HG02840 (cell line): ENCODE measurements around the gene BTBD2.
"Not testable (repeated sequence)": the region's sequence is repeated elsewhere in the genome, so short reads cannot be mapped to it uniquely, and the experiment has no call there.

ENCODE experiments used
- ATAC-seq: cut with Tn5 transposase; IDR thresholded peaks from one replicate; pipeline ENCODE4 v1.9.1; 2021; ENCODE audit warnings: mild to moderate bottlenecking, moderate library complexity, moderate number of reproducible peaks; ENCODE audit not compliant: unreplicated experiment, low FRiP score

The BTBD2 gene

DNA sequence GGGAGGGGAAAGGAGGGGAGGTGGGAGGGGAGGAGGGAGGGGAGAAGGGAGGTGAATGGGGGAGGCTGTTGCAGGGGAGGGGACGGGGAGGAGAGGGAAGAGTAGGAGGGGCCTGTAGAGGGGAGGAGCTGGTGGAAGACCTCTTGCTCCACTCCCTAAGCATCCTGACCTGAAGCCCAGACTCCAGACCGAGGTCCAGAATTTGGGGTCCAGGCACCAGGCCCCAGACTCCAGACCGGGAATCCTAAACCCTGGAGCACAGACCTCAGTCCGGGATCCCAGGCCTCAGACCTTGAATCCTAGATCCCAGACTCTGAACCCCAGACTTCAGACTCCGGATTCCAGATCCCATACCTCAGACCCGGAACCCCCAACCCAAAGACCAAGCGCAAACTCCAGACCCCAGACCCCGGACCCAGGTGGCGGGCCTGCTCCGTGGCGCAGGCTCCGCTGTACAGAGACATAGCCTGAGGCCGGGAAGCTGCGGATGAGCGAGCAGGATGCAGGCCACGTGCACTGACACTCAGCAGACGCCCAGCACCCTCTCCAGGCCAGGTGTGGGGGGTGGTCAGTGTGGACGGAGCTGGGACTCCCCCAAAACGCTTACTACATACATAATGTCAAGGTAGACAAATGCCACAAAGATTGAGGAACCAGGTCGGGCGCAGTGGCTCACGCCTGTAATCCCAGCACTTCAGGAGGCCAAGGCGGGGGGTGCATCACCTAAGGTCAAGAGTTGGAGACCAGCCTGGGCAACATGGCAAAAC, 710 bp upstream of the BTBD2 start:
- no peak for ATAC-seq

- ATAC-seq = no peak
These were observed 545 bp downstream of the BTBD2 start for GRCh38 chr19:2014731-2015607.

GRCh38 chr19:2014131-2014571, 1.4 kb downstream of the BTBD2 start:
- no peak for ATAC-seq

DNA sequence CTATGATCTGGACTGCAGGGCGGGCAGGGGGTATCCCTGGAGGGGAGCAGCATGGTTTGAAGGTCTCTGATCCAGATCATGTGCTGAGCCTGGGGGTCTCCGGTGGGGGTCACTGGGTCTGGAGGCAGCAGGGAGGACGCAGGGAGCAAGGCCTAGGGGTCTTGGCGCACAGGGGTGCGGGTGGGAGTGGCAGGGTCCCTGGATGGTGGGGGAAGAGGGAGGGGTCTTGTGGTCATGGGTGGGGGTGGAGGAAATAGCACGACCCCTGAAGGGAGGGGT, 1.9 kb downstream of the BTBD2 start:
- ATAC-seq = no peak

DNA sequence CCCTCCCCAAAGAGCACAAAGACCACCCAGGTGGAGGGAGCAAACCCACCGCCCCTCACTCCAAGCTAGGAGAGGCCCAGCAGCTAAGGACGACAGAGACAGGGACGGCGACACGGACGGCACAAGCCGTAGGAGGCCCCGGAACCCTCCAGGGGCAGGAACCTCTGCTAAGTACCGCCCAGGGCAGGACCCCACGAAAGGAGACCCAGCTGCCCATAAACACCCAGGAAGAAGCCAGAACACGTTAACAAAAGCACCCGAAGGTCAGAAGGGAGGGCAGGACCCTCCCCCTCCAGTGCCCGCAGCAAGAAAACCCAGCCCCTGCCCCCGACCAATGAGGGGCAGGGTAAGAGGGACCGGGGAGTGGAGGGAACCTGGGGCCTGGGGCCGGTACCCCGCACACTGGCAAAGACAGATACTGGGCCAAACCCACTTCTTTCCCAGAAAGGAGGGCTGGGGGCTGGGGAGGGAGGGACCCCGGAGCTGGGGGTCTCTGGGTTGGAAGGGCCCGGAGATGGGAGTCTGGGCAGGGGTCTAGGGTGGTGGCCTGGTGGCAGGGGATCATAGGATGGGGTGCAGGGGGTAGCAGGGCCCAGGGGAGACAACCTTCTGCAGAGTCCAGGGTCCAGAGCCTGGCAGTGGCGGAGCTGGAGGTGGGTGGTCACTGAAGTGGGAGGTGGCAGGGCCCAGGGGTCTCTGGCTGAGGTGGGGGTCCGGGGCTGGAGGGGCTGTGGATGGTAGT, 2.4 kb downstream of the BTBD2 start:
- ATAC-seq = no peak

DNA sequence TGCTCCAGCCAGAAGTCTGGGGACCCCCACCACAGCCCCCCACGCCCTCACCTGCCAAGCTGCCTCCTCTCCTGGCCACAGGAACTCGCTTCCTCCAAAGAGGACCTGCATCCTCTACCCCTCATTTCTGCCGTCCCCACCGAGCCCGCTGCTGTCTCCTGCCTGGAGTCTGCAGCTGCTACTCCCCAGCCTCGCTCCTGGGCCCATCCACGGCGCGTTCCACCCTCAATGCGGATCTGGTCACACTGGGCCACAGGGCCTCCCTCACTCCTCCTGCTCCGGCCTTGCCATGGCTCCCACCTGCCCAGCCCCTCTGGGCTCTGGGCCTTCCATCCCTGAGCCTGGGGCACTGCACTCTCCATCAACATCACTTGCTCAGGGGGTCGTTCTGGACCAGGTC, 4.3 kb downstream of the BTBD2 start:
- ATAC-seq = no peak

- no peak for ATAC-seq
These were observed 5.3 kb downstream of the BTBD2 start for GRCh38 chr19:2010135-2010668.

GRCh38 chr19:2003874-2004273, 11.6 kb downstream of the BTBD2 start:
- ATAC-seq = no peak

DNA sequence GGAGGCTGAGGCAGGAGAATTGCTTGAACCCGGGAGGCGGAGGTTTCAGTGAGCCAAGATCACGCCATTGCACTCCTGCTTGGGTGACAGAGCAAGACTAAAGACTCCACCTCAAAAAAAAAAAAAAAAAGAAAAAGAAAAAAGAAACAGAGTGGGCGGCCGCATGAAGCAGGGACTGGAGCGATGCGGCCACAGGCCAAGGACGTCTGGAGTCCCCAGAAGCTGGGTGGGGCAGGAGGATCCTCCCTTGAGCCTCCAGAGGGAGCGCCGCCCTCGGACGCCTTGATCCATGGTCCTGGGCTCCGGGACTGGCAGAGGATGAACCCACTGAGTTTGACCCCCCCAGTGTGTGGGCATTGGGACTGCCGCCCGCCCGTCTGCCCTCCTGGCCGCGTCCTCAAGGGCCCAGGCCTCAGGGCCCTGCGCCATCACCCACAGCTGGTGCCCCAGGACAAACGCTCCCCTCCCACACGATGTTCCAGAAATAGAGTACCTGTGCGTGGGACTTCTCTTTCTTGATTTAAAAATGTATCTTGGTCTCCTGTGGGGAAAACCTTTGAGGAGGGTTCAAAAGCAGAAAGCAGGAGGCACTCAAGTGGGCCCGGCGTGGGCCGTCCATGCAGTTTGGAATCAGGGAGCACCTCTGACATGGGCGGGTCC, 15.5 kb downstream of the BTBD2 start:
- ATAC-seq = no peak

DNA sequence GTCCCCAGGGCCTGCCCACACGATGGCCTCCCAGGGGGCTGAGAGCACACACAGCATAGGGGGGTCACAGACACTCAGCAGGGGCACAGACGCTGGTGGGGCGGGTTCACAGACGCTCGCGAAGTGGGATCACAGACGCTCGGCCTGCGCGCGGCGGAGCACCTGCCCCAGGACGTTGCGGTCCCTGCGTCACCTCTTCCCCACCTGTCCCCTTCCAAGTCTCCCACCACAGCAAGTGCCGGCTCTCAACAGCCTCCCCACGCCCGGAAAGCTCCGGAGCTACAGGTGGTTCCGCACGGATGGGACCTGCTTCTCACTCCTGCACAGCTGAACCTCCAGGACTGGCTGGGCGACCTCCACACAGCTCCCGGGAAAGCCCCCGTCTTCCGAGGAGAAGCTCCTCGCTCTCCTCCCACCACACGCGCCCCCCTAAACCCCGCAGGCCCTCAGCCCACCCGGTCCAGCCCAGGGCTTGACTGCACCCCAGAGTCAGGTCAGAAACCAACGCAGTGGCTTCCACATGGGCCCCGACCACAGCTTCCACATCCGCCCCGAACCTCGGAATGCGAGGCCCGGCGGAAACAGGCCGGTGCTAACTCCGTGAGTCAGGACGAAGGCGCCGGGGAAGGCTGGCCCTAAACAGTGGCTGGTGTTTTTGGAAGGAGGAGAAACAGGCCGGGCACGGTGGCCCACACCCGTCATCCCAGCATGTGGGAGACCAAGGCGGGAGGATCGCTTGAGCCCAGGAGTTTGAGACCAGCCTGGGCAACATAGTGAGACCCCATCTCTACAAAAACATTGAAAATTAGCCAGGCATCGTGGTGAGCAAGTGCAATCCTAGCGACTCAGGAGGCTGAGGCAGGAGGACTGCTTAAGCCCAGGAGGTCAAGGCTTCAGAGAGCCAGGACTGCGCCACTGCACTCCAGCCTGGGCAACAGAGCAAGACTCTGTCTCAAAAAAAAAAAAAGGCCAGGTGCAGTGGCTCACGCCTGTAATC, 16.5 kb downstream of the BTBD2 start:
- no peak for ATAC-seq

GRCh38 chr19:1997353-1998233, 17.9 kb downstream of the BTBD2 start:
- no peak for ATAC-seq

DNA sequence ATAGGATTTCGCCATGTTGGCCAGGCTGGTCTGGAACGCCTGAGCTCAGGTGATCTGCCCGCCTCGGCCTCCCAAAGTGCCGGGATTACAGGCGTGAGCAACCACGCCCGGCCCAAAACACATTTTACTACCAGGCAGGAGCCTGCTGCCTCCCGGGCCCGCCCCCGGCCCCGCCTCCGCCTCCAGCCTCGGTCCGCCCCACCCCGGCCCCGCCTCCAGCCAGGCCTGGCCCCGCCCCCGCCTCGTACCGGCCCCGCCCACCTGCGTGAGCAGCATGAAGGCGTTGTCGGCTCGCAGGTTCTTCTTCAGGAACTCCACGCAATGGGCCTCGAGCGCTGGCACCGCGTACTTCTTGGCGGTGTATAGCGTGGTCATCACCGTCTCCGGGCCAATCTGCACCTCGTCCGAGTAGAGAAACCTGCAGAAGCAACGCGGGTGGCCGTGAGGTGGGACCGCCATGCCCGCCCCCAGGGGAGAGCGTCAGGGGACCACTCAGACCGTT, 22.7 kb downstream of the BTBD2 start:
- no peak for ATAC-seq

DNA sequence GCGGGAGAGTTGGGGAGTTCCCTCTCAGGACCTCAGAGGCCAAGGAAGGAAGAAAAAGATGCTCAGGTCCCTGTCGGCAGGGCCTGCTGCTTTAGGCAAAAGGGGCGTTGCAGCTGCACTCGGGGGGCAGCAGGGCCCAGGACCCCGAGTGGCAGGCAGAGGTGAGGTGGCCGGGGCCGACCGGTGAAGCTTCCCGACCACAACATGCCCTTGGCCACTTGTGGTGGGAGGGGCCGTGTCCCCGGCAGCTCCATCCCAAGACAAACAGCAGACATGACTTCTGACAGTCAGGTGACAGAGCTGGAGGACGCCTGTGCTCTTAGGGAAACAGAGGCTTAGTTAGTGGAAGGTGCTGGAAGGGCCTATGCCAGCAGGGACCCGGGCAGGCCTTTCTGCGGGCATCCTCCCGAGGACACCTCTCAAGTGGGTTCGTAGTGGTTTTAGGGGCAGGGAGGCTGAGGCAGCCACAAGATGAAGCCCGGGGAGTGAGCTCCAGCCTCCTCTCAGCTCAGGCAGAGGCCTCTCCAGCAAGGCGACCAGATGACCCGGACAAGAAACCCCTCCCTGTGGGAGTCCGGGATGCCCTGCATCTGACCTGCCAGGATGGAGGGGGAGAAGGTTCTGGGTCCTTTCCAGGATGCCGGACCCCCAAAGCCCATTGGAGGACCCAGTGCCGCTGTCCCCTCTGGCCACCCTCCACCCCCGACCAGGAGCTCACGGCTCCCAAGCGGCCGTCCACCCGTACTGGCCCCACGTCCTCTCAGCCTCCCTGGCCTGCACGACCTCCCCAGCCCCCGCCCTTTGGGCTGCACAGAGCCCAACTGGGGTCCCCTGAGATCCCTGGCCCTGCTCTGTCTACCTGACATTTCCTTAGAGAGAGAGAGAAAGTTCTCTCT, 24.2 kb downstream of the BTBD2 start:
- ATAC-seq = no peak

GRCh38 chr19:1990230-1991017, 25.1 kb downstream of the BTBD2 start:
- no peak for ATAC-seq

GRCh38 chr19:1989513-1990229, 25.8 kb downstream of the BTBD2 start:
- ATAC-seq = no peak

DNA sequence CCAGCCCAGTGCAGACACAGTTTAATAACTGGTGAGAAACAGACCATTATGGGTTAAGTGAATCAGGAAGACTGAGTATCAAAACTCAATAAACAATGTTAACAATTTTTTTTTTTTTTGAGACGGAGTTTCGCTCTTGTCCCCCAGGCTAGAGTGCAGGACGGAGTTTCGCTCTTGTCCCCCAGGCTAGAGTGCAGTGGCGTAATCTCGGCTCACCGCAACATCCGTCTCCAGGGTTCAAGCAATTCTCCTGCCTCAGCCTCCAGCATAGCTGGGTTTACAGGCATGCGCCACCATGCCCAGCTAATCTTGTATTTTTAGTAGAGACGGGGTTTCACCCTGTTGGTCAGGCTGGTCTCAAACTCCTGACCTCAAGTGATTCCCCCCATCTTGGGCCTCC, 27.1 kb downstream of the BTBD2 start:
- not testable (repeated sequence) for ATAC-seq
